Limb (tissue), 2 donors: ENCODE results near the gene CHPF2.
A peak's percentile ranks its signal among the peaks of the same experiment; 100 is the strongest.

Experiments used
- DNase-seq, 2 donors: peaks; one replicate each; pipeline ENCODE4 v3.0.0-alpha.2; 2016; ENCODE audit errors: extremely low spot score in 2 of 2

The CHPF2 gene, protein sequence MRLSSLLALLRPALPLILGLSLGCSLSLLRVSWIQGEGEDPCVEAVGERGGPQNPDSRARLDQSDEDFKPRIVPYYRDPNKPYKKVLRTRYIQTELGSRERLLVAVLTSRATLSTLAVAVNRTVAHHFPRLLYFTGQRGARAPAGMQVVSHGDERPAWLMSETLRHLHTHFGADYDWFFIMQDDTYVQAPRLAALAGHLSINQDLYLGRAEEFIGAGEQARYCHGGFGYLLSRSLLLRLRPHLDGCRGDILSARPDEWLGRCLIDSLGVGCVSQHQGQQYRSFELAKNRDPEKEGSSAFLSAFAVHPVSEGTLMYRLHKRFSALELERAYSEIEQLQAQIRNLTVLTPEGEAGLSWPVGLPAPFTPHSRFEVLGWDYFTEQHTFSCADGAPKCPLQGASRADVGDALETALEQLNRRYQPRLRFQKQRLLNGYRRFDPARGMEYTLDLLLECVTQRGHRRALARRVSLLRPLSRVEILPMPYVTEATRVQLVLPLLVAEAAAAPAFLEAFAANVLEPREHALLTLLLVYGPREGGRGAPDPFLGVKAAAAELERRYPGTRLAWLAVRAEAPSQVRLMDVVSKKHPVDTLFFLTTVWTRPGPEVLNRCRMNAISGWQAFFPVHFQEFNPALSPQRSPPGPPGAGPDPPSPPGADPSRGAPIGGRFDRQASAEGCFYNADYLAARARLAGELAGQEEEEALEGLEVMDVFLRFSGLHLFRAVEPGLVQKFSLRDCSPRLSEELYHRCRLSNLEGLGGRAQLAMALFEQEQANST

DNA sequence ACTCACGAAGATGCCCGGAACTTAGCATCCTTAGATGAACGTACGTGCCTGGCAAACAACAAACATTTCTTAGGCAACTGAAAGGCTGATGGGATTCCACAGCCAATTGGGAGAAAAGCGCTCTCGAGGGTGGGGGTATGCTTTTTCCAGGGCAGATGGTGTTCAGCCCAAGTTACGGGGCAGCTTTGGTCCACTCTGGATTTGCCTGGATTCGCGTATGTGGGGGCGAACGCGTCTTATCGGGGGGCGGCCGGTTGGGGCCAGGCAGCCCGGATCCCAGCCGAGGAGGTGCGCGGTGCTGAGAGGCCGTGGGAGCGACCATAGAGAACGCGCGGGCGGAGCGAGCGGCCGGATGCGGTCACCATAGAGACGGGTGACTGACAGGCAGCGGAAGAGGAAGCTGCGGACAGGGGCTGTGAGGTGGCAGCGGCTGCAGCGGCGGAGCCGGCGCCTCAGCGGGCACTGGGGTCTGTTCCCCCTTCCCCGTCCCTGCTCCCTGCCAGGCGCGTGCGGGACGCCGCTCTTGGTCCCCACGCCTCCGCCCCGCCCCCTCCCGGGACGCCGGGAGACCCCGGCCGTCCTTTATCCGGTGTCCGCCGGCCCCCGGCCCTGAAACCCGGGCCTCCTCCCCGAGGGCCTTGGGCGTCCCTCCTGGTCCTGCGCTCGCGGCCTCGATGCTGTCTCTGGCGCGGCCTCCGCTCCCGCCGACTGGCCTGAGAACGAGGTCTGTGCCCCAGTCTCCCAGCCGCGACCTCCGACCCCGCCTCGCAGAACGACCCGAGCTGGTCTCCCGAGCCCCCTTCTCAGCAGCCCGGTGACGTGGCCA, at the start of gene CHPF2:
Gene CHPF2 (plus strand): TSS at position 393 of the 826 bp plus-strand sequence. CDS start 1,529 bp downstream, outside the sequence.
- DNase-seq: peak; percentile 84 to 91

DNA sequence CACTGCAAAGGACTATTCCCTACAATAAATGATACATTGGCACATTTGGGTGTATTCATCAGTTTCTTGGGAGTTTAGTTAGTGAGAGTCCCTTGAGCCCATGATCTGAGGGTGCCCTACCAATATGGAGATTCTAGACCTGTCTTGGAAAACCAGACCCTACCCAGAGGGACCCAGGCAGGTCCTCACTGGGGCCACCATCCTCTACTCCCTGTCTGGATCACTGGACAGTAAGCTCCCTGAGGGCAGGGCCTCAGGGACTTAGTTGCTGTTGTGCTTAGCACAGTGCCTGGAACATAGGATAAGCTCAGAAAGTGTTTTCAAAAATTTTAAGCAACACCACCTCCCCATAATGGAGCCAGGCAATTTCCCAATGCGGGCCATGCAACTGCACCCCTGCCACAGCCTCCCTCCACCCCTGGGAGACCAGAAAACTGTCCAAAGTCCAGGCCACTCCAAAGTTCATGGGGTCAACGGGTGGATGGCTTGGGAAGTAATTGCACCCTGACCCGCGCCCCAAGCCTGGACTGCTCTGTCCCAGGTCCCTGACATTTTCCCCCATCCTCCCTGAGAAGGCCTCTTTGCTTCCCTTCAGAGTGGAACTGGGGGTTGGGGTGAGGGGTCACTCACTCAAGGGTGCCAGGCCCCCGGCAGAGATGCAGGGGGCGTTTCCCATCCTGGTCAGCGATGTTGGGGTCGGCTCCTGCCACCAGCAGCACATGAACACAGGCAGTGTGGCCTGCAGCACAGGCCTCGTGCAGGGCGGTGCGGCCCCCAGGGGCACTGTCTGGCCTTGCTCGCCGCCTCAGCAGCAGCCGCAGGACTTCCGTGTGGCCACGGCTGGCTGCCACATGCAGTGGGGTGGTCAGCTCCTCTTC, 46.3 kb upstream of the CHPF2 start:
- no peak for DNase-seq

DNA sequence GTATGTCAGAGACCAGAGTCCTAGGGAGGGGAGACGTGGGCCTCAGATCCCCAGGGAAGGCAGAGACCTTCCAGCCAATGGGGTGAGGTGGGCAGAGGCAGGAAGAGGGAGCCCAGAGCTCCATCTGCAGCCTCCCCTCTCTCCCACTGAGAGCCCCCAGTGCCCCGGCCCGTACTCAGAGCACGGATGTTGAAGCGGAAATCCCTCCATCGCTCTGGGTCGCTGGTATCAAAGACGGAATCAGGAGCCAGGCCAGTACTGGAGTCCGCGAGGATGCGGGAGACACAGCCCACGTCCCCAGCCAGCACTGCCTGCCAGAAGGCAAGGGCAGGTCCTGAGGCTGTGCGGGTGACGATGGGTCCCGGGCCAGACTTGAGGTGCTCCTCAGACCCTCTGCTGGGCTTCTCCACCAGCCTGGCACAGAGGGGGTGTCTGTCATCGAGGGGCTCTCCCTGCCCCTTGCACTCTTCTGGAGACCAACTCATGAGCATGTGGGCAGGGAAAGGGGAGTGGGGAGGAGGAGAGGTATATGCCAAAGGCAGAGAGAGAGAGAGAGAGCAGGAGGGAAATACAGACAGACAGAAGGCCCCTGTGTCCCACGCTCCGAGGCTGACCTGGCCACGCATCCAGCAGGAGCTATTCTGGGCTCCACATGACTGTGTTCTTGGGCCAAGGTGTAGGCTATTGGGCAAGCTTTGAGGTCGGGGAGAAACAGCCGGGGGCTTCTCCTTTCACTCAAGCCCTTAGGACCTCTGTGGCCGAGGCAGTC, 45.5 kb upstream of the CHPF2 start, which contains the start of gene ASB10:
Gene ASB10 (minus strand): TSS at position 611 of the 769 bp plus-strand sequence. CDS start 120 bp downstream, at position 491.
- DNase-seq: no peak

DNA sequence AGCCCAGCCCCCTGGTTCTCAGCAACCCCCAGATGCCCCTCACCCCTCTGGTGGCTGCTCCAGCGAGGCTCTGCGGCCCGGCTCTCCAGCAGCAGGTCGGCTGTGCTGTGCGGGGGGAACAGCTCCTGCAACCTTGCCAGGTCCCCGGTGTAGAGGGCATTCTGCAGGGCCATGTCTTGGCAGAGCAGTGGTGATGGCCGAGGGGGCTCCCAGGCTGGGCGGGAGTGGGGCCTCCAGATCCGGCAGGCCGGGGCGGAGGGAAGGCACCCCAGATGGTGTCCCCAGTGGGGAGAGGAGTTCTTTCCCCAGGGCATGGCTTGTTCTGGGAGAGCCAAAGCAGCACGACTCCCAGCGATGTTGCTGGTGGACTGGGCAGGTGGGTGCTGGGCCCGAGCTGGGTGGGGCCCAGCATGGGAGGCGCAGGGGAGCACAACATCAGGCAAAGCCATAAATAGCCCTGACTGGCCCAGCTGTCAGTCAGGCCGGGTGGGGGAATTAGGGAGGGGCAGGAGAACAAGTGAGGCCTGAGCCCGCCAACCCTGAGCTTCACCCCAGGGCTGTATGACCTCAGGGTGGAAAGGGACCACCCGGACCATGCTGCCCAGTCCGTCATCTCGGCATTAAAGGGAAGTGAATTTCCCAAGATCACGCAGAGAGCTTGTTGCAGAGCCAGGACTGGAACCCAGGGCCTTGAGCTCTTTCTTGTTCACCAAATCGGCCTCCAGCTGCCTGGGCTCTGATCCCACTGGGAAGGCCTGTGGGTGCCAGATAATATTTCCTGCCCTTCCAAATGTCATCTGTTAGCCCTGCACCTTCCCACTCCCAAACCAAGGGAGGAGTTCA, 44.7 kb upstream of the CHPF2 start:
- no peak for DNase-seq

DNA sequence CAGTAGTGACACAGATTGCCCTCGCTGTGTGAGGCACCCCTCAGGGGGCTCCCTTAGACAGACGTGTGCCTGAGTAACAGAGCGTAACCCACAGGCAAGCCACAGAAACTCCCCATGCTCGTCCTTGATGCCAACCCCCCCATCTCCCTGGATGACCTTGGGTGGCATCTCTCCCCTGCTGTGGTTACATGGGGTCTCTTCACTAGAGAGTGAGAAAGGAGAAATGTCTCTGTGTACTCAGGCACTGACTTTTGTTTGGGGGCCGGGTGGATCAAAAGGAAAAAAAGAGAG, 44.1 kb upstream of the CHPF2 start:
- DNase-seq: no peak

DNA sequence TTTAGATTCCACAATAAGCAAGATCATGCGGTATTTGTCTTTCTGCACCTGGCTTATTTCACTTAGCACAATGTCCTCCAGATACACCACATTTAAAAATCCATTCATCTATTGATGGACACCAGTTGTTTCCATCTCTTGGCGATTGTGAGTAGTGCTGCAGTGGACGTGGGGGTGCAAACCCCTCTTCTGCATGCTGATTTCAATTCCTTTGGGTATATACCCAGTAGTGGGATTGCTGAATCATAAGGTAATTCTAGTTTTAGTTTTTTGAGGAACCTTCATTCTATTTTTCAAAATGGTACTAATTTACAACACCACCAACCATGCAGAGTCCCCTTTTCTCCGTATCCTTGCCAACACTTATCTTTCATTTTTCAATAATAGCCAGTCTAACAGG, 43.2 kb upstream of the CHPF2 start:
- DNase-seq: no peak

DNA sequence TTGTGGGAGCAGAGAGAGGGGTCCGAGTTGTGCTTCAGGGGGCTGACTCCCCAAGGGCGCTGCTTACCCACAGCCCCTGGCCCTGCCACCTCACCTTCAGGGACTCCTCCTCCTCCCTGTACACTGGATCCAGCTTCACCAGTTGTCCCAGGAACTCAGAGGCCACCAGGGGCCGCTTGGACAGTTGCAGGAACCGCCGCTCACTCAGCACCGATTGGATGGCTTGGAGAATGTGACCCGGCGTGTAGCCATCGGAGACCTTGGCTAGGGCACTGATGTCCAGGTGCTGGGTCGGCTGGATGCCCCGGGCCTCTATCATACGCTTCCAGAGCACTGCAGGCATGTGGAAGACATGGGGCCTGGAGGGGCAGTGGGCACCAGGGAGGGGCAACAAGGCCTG, 40.7 kb upstream of the CHPF2 start:
- no peak for DNase-seq

DNA sequence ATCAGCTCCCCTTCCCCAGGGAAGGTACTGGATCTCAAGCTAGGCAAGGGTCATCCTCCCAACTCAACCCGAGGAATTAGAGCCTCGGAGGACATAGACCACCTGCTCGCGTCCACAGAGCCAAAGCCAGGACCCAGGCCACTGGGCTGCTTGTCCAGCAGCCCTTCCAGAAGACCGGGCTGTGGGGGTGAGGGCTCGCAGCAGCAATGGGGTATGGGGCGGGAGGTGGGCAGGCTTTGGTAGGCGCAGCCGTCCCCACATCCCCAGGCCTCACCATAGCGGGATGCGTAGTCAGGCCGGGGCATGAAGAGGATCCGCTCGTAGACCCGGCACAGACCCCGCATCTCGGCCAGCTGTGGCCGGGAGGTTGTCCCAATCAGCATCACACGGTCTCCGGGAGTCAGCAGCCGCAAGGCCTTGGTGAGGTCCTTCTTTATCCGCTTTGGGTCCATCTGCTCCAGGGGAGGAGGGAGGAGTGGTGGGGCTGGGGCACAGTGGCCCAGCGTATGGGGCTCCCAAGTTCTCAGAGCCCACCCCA, 40.2 kb upstream of the CHPF2 start:
- no peak for DNase-seq

DNA sequence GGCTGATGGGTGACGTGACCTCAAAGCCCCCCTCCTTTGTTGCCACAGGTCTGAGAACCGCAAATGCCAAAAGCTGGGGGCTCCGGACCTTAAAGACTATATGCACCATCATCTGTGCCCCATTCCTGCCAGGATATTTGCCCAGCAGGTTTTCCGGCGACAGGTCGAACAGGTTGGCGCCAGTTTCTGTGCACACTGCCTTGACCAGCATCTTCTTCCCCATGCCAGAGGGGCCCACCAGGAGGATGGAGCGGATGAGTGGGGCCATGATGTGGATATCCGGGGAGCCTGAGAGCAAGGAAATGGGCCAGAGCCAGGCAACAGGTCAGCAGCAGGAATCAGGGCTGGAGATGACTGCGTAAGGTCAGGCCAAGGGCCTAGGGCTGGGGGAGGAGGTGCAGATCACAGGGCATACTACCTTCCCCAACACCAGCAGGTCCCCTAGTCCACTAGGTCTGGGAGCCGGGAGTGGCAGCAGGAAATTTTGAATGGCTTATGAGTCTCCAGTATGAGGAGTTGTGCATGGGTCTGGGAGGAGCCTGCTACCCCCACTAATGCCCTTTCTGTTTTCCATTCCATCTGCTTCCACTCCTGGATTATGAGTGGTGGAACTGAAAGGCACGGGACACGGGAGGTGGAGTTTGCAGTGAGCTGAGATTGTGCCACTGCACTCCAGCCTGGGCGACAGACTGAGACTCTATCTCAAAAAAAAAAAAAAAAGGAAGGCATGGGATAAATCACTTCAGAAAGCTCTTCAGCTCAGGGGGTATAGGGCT, 38.9 kb upstream of the CHPF2 start:
- DNase-seq: no peak

DNA sequence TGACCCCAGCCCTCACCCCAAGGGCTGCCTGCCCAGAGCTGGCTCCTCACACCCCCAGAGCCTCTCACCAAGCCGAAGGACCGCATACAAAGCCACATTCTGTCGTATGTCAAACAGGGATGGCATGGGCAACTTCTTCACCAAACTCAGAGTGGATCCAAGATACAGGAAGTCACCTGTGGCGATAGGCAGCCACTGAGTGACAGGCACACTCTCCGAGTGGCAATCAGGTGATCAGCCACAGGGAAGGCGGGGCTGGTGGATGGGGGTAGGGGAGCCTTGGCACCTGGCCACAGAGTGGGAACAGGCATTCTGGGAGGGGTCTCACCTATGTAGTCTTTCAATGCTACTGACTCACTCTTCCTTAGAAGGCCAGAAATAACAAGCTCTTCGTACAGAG, 38.1 kb upstream of the CHPF2 start:
- DNase-seq: no peak

DNA sequence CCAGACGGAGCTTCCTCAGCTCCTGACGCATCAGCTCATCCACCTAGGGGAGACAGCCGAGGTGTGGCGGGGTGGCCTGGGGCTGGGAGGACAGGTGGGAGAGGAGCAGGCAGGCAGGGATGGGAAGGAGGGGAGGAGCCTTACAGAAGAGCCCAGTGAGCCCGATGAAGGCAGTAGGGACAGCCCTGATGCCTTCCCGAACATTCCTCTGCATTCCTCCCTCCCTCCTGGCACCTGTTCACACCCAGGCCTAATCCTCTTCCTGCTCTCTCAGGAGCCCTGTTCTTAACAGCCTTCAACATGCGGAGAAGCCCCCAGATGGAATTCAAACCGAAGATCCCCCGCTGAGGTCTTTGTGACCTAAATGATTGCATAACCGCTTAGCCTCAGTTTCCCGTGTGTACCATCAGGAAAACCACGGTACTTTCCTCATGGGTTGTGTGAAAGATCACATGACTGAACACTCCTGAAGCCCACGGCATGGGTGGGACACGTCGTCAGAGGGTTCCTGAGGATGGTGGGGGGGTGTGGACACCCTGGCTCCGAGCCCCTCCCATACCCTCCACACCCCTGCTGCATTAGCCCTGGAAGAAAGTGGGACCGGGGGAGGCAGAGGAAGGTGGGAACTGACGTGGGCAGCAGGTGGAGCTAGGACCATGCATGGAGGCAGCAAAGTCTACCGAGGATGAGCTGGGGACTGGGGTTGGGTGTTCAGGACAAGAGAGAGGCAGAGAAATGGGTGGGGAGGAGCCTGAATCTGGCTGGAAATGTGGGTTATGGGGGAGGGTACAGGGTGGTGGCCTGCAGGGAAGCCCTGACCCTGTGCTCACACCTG, 36.5 kb upstream of the CHPF2 start:
- DNase-seq: no peak

DNA sequence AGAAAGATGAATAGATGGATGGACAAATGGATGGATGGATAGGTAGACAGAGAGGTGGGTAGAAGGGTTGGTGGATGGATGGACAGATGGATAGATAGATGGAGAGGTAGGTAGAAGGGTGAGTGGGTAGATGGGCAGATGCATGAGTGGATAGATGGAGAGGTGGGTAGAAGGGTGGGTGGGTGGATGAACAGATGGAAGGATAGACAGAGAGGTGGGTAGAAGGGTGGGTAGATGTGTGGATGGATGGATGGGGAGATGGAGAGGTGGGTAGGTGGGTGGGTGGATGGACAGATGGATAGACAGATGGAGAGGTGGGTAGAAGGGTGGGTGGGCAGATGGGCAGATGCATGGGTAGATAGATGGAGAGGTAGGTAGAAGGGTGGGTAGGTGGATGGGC, 34.4 kb upstream of the CHPF2 start:
- no peak for DNase-seq

DNA sequence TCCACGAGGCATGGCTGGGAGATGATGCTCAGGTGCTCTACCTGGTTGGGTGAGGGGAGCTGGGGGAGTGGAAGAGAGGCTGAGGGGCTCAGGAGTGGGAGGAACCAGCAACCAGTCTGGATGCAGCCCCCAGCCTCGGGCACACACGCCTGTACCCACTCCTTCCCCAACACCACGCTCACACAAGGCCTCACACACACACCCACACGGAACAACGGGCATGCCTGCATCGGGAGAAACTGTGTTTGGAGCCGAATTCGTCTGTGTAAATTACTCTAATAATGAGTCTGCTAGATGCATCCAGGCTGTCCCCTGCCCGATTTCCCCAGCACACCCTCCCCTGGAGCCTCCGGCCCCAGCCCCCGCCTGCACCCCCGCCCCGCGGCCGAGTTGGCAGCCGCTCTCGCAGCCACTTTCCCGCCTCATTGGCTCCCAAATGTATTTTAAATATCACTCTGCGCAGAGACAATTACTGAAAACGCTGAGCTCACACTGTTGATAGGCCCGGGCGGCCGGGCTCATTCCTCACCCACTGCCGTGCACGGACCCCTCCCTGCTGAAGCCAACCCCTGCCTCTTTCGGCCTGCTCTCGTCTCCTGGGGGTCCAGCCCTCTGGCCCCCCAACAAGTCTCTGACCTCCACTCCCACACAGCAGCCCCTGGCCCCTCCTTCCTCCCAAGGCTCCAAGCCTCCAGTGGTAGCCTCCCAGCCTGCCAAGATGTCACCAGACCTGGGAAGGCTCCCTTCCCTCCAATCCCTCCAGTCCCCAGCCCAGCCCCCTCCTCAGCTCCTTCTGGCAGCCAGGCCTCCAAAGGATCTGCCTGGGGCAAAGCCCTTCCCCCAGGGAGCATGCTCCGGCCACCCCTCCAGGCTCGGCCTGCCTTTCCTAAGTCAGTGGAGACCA, 33.1 kb upstream of the CHPF2 start:
- peak; percentile 5 to 63 for DNase-seq

DNA sequence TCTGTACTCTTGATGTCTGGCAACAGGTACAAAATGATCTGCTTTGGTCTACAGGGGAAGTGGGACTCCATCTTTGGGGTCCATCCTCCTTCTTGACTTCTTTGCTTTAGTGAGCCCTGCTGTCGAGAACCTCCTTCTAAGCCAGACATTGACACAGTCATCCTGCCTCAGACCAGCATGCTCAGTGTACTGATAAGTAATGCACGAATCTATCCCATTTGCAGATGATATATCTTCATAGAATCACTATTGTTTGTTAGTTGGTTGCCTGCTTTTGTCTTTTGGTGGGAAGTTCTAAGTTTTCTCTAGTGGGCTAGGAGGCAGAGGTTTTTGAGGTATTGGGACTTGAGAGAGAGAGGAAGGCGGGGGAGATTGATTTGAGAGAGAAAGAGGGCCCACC, 30.9 kb upstream of the CHPF2 start:
- no peak for DNase-seq

DNA sequence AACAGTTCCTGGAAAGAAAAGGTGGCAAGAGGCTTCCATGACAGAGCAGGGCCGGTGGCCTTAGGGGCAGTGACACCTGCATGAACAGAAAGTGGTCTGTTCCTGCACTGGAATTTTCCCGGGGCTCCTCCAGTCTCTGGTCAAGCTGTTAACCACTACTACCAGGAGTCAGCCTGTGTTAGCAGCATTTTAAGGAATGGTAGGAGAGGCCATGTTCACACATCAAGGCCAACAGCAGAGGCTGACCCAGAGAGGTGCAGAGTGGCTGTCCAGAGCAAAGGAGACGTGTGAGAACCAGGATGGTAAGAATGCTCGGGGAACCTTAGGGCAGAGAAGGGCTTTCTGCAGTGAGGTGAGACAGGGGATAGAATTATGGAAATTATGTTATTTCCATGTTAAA, 30.5 kb upstream of the CHPF2 start:
- DNase-seq: no peak

DNA sequence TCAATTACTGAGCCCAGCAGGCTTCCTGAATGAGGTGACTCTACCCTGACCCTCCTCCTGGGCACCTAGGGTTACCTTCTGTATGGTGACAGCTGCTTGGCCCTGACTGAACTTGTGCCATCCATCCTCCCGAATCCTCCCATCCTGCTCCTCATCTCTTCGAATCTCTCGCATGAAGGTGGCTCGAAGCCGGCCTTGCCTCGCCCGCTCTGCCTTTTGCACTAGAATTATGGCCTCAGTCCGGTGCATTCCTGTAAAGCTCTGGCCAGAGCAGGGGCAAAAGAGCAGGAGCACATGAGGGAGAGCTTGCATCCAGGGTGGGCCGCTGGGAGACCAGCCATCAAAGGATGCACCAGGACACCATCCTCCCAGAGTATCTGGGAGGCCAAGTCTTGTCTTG, 29.4 kb upstream of the CHPF2 start:
- DNase-seq: no peak
